TTC549 (cell line): ENCODE measurements around the gene NUP205.

Source experiments
- FAIRE-seq: peaks from 2 replicates; lab custom pipeline; 2012; peaks lifted over from hg19 to GRCh38; lab: Jason Lieb, UNC

The NUP205 gene

DNA sequence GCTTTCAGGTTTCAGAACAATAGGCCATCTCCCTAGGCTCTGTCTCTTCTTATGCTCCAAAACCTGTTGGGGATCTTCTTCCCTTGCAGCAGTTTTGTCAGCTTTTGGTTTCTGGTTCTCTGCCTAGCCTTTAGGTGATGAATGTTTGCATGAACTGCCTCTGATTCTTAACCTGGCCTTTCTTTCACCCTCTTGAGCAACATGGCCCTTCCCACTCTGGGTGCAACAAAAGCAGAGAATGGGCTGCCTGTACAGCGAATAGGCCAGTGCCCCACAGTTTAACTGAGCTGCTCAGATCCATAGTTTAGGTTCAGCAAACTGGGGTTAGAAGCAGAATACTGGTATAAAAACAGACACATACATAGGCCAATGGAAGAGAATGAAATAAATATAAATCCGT lies 18.1 kb upstream of the NUP205 start:
- FAIRE-seq: no peak

DNA sequence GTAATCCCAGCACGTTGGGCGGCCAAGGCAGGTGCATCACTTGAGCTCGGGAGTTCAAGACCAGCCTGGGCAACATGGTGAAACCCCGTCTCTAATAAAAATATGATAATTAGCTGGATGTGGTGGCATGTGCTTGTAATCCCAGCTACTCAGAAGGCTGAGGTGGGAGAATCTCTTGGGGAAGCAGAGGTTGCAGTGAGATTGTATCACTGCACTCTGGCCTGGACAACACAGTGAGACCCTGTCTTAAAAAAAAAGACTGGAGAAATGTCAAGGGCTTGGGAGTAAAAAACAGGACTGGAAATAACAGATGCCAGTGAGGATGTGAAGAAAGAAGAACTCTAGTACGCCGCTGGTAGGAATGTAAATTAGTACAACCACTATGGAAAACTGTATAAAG lies 16.7 kb upstream of the NUP205 start:
- no peak for FAIRE-seq

DNA sequence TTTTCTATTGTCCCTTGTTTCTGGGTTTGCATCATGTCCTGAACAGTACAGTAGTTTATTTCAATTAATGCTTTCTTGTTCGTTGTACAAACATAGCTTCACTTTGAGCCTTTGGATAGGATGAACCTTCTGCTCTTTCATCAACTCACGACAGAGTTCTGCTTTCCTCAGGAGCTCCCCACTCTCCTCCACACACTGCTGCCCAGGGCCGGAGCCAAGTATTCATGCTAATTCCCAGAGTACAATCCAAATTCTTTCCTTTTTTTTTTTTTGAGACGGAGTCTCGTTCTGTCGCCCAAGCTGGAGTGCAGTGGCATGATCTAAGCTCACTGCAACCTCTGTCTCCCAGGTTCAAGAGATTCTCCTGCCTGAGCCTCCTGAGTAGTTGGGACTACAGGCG lies 7.5 kb upstream of the NUP205 start:
- FAIRE-seq: no peak

DNA sequence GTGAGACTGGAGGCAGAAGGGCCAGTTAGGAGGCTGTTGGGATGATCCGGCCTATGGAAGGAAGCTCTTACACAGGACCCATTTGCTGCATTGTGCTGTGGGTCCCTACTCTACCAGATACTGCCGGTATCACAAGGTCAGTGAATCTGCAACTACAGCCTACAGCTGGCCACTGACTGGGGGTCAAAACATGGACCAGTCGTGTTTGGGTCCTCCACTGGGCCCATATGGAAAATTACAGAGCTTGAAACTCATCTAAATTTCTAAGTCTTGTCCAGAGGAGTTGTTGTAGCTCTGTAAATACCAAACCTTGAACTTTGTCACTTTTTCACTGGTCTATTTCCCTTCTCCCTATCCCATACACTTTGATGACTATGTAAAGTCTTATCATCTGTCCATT lies 5.6 kb upstream of the NUP205 start:
- no peak for FAIRE-seq

DNA sequence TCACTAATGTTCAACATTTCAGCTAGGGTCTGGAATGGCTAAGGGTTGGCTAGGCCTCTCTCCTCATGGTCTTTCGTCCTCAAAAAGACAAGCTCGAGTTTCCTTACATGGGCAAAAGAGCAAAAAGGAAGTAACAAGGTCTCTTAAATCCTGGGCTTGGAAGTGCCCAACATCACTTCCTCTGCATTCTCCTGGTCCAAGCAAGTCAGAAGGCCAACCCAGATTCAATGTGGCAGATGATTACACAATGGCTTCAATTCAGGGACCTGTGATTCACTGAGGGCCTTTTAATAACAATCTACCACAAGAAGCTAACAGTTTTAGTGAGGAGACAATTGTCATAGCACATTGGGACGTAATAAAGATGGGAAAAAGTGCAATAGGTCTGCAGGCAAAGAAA lies 4.4 kb upstream of the NUP205 start:
- no peak for FAIRE-seq

DNA sequence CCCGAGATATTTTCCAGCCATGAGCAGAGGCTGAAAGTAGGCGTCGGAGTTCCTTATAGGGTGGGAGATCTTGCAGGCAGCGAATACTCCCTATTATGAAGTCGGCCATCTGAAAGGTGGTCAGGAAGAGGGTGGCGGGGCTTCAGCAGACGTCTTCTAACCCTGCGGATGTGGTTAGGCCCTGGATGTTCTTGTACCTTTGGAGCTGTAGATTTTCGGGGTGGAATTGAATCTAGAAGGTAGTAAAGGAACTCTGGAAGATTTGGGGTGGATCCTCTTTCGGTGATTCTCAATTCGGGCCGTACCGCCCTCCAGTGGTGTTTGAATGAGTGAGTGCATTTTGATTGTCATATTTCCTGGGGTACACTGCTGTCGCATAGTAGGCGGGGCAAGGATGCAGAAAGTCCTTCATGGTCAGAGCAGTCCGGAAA lies 635 bp downstream of the NUP205 start:
- no peak for FAIRE-seq

DNA sequence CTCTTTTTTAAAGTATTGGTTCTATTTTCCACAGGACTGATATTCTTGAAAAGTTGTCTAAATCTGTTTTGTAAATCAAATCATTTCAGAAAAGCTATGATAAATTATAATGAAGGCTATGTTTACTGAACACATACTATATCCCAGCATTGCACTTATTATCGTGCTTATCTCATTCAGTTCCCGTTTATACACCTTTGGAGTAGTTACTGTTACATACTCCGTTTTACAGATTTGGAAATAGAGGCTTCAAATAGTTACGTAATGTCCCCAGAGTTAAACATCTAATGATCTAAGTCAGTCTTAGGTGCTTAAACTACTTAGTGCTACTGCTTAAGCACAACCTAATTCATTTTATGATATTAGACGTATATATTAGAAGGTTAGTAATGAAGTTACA lies 1.2 kb downstream of the NUP205 start:
- no peak for FAIRE-seq

DNA sequence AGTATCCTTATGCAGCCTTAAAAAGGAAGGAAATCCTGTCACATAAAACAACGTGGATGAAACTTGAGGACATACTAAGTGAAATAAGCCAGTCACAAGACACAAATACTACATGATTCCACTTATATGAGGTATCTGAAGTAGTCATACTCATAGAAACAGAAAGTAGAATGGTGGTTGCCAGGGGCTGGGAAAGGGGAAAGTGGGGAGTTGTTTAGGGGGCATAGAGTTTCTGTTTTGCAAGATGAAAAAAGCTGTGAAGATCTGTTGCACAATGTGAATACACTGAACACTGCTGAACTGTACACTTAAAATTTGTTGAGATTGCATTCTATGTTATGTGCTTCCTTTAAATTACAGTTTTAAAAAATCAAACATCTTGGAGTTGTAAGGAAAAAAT lies 2.9 kb downstream of the NUP205 start:
- FAIRE-seq: no peak

DNA sequence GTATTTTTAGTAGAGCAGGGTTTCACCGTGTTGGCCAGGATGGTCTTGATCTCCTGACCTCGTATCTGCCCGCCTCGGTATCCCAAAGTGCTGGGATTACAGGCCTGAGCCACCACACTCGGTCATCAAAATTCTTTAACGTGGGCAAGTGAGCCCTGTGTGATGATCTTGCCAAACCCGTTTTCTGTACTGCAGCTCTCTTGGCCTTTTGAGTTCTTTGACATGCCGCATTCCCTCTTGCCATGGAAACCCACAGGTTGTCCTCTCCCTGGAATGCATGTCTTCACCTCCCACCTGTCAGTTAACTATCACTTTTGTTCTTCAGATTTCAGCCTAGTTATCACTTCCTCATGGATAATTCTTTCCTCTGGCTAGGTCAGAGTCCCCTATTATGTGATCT lies 5.0 kb downstream of the NUP205 start:
- FAIRE-seq: no peak

DNA sequence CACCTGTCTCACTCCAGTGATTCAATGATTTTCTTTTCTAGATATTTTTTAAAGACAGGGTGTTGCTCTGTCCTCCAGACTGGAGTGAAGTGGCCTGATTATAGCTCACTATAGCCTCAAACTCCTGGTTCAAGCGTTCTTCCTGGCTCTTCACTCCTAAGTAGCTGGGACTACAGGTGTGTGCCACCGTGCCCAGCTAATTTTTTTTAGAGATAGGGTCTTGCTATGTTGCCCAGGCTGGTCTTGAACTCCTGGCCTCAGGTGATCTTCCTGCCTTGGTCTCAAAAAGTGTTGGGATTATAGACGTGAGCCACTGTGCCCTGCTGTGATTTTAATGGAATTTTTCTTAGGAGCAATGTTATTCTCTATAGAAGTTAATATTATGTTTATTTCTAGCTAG lies 14.1 kb downstream of the NUP205 start:
- no peak for FAIRE-seq

DNA sequence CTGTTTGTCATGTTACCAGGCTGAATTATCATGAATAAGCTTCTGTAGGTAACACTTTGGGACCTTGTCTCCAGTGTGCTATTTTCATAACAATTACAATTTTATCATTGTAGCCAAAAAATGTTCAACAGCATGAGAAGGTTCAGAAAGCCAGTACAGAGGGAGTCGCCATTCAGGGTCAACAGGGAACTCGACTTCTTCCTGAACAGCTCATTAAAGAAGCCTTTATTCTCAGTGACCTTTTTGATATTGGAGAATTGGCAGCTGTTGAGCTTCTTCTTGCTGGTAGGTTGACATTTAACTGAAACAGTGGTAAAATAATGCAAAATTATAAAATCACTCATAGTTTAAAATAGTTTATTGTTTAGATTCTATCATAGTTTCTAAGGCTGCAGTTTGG lies 15.8 kb downstream of the NUP205 start:
- FAIRE-seq: no peak

DNA sequence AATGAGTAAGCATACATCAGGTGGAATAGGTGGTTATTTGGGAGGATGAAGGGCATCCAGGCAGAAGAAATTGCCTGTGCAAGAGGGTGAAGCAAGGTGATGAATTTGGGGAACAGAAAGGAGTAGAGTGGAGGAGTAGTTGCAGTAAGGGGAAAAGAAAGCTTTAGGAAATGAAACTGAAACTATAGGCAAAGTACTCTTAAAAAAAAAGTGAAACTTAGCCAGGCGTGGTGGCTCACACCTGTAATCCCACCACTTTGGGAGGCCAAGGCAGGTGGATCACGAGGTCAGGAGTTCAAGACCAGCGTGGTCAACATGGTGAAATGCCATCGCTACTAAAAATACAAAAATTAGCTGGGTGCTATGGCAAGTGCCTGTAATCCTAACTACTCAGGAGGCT lies 17.6 kb downstream of the NUP205 start:
- no peak for FAIRE-seq

DNA sequence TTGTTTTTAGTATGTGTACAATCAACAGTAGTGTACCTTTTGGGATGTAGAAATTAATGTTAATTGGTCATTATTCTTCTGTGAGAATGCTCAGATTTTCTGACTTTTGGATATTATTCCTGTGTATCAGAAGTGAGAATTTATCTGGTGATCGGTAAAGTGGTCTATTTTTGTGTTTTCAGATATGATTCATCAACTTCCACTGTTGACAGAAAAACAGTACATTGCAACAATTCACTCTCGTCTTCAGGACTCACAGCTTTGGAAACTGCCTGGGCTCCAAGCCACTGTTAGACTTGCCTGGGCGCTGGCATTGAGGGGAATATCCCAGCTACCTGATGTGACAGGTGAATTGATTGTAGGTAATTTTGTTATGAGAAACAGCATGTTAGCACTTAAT lies 20.9 kb downstream of the NUP205 start:
- FAIRE-seq: no peak

DNA sequence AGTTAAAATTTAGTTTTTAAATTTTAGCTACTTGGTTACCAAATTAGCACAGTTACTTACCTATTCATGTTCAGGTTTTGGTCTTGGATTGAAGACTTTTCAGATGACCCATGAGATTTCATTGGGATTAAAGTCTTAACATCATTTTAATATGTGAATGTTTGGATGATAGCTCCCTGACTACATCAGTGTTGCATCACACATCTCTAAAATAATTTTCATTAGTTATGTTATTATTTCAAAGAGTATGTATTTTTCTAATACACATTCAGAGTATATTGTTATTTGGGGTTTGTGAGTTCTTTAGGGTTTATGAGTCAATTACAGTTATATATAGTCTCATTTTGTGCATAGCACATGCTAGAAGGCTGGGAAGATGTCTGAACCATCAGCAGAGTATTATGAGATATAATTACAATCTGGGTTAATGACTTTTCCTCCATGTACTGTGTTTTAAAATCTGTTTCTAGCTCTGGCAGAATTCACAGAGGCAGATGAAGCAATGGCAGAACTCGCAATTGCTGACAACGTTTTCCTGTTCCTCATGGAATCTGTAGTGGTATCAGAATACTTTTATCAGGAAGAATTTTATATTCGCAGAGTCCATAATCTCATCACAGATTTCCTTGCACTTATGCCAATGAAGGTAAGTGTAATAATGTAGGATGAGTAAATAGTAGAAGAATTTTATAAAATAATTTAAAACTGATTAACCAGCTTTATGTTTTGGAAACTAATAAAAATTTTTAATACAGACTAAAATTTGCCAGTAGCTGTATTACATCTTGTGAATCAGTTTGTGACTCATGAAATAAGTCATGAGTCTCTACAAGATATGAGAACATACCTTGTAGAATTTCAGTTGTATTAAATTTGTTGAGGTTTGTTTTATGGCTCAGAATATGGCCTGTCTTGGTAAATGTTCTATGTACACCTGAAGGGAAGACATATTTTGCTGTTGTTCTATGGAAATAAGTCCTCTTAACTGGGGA lies 26.9 kb downstream of the NUP205 start:
- FAIRE-seq: no peak

DNA sequence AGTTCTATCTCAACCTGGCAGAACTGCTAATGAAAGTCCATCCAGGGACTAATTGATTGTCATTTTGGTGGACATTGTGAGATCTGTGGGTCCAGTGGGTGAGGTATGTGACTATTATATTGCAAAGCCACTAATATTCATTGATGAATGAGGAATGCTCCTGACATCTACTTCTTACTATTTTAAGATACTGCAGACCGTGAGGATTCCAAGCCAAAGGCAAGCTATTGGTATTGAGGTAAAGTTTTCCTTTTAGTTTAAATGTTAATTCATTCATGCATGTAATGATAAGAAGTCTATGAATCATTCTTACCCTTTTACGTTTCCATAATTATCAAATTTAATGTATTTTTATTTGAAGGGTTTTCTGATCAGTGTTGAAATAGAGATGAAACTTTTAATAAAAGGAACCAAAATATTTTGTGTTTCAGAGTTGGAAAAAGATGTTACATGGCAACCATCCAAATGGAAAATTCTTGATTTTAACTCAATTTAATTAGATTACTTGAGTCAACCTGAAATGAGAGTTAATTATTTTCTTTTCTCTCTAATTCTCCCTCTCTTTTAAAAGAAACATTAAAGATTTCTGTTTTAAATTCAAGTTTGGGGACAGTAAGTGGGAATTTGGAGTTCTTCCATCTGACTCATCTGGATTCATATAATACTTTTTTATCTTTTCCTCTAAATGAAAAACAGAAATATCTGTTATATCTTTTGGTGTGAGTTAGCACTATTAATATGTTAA lies 39.6 kb downstream of the NUP205 start:
- FAIRE-seq: no peak

DNA sequence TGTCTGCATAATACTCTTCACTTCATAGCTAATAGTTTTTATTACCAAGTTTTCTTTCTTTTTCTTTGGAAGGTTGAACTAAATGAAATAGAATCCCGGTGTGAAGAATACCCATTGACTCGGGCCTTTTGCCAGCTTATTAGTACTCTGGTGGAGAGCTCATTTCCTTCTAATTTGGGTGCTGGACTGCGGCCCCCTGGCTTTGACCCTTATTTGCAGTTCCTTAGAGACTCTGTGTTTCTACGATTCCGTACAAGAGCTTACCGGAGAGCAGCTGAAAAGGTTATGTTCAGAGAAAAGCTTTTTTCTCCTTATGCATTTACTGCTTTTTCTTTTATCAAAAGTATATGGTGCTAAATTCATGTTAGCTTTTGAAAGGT lies 40.2 kb downstream of the NUP205 start:
- no peak for FAIRE-seq

DNA sequence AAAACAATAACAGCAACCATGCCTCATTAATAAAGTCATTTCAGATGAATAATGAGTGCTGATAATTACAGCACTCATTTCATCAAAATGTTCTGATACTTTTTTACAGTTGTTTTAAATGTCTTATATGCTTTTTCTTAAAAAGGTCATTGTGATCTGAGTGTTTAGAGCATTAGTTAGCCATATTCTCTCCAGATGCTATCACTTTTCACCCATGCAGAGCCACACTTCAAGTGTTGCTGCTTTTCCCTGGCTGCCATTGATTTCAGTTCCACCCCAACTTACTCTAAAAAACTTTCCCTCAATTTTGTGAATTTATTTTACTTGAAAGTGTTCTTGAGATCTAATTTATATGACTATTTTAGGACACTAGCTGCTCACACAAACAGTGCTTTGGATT lies 41.8 kb downstream of the NUP205 start:
- no peak for FAIRE-seq

DNA sequence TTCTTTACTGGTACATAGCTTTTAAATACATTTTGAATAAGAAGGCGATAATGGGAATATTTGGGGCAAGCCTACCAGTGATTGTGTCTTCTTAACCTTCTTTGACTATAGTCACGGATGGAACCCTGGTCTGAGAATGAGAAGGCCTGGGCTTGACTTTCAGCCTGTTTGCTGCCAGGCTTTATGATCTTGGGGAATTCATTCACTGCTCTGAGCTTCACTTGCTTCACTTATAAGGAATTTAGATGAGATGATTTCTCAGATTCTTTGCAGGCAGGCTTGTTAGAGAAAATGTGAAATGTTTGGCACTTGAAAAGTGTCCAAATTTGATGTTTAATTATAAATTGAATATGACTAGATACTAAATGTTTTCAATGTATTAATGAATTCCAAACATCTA lies 42.5 kb downstream of the NUP205 start:
- FAIRE-seq: no peak

DNA sequence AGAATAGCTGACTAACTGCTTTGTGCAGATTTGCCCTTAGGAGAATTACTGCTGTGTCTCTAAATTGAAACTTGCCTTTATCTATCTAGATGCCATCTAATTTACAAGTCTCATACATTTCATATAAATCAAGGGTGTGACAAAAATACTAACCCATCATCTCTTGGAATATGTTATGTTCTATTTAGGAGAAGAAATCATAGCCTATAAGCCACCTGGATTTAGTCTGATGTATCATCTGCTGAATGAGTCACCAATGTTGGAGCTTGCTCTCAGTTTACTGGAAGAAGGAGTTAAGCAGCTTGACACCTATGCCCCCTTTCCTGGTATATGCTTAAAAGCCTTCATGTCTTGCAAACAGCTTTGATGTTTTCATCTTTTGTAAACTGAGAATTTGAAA lies 43.5 kb downstream of the NUP205 start:
- FAIRE-seq: no peak

DNA sequence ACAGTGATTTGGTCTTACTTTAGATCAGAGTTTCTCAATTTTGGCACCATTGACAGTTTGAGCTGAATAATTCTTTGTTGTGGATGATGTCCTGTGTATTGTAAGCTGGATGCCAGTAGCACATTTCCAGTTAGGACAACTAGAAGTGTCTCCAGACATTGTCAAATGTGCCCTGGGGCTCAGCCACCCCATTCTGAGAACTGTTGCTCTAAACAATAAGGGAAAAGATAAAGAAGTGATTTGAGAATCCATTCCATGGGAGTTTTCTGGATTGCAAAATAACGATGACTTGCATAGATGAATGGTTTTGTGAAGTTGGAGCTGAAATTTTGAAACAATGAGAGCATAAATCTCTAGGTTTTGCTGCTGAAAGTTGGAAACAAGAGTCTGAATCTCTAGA lies 44.6 kb downstream of the NUP205 start:
- no peak for FAIRE-seq

DNA sequence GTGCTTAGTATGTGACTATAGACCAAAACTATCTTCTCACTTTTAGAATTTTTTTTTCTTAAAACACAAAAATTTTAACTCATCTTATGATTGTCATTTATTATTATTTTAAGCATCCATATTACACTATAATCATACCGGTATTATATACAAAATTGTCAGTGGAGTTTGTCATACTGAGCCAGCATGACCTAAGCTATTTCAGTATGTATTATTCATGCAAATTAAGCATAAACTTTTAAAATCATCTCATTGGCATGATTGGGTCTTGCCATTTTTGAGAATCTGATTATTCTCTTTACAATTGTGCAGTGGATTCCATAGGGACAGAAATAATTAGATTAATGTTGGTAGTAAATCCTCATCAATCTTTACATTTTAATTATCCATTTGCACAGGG lies 58.4 kb downstream of the NUP205 start:
- no peak for FAIRE-seq

DNA sequence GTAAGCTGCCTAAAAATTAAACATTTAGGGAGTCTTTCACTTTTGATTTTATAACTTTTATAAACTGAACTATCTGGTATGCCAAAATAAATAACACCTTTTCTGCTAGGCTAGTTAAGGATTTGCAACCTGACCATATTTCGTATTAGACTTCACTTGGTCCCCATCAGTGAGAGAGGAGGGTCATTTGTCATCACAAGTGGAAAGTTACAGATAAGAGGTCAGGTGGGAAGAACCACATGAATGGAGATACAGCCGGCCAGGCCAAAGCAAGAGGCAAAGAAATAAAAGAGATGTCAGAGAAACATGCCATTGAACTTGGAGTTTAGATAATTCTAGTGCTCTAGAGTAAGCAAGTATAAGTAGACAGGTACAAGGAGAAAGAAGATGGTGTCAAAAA lies 60.1 kb downstream of the NUP205 start:
- FAIRE-seq: no peak

DNA sequence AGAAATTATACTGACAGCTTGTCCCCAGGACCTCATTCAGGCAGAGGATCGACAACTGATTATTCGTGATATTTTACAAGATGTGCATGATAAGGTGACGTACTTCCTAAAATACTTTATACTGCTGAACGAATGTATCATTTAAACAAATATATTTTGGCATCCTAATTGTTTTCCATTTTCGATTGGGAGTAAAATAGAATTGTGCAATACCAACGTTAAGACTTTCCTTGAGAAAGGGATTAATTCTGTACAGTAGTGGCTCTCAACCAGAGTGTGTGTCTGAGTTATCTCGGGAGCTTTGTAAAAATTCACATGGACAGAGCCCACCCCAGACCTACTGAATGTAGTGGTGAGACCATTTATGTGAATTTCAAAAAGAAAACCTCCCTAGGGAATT lies 60.8 kb downstream of the NUP205 start:
- no peak for FAIRE-seq

DNA sequence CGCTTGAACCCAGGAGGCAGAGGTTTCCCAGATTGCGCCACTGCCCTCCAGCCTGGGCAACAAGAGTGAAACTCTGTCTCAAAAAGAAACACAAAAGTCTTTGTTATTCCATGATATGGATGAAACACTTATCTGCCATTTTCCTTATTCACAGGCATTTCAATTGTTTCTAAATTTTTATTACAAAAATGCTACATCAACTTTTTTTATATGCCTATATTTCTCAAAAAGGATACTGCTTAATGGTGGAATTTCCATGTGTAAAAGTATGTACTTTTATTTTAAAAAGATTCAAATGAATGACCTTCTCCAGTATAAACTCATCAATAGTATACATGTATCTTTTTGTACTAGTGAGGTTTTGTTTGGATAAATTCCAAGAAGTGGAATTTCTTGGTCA lies 62.7 kb downstream of the NUP205 start:
- no peak for FAIRE-seq
